Measurements from ENCODE around the gene CHMP6.

The CHMP6 gene

DNA sequence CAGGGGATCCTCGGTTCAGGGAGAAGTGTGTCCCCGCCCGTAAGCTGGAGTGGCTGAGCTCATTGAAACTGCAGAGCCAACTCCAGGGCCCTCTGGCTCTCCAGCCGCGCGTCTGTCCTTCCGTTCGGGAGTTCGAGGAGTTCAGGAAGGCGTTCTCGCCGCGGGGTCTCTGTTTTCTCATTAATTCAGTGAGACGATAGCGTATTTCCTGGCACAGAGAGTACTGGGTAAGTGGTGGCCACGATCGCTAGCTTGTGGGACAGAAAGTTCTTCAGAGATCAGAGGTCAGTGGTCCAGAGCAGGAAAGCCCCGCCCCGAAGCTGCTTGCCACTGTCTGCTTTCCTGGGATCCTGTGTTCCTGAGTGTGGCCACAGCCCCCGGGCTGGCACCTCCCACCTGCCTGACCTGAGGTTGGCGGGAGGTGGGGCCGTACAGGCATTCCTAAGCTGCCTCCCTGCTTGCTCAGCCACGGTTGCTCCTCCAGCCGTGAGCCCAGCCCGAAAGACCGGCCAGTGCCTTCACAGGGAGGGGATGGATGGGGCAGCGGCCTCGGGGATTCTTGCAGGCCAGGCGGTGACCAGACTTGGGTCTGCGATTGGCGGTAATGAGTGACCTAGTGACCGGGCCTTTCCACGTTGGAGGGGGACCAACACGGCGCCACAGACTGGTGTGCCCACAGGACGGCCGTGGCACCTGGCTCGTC lies 52.2 kb downstream of the CHMP6 start:
- DNase-seq (ENCODE audit: low read depth): no peak

DNA sequence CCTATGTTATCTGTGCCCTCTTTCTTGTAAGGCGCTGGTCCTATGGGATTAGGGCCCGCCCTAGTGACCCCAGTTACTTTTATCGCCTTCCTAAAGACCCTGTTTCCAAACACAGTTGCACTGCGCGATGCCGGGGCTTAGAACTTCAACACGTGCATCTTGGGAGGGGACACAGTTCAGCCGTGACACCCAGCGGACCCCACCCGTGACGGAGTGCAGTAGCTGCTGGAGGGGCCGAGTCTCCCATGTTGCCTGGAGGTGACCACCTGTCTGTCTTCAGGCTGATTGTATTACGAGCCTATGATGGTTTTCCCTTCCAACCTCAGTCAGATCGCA lies 52.8 kb downstream of the CHMP6 start:
- no peak for DNase-seq (ENCODE audit: low read depth)

DNA sequence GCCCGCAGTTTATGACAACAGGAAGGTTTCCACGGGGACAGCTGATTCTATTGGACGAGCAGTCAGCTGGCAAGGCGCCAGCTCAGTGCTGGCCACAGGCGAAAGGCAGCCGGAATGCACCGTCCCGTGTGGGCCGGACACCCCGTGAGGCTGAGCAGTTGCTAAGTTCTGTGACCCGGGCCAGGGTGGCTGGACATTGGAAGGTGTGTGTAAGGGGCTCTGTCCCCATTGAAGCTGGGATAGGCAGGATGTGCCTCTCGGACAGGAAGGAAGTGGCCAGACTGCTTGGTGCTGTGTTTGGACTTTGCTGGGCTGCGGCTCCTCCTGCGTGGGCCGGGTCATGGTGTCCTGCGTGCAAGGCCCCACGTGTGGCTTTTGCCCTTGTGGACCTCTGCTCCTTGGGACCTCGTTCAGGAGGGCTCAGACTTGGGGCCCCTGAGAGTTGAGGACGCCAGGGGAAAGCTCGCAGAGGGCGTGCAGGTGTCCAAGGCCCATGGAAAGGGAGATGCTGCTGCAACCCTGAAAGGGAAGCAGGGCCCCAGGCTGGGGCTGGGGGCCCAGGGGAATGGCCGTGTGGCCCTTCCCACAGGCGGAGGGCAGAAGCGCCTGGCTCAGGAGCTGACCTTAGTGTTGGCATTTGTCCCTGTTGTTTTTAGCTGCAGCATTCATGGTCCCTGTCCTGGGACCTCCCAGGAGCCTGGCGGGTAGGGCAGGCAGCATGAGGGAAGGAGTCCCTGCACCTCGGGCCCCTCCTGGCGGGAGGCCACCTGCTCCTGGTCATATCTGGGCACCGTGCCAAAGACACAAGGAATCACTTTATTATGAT lies 53.3 kb downstream of the CHMP6 start:
- DNase-seq (ENCODE audit: low read depth): no peak

DNA sequence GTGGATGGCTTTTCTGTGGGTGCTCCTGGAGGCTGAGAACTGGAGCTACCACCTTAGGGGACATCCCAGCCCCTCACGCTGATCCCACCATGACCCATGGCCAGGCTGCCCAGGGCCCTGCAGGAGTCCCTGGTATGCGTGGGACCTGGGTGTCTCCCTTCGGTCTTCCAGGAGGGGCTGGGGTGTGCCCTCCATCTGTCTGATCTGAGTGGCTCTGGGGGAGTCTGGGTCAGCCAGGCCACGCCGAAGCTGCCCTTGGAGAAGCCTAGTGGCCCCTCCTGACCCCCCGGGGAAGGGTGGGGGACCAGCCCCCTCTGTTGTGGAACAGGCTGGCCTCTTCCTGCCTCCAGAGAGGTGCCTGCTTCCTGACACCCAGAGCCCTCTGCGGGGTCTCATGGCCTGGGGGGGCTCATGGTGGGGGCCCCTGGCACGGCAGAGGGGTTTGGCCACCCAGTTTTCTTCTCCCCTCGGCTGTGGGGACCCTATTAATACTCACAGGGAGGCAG lies 54.0 kb downstream of the CHMP6 start:
- no peak for DNase-seq (ENCODE audit: low read depth)

DNA sequence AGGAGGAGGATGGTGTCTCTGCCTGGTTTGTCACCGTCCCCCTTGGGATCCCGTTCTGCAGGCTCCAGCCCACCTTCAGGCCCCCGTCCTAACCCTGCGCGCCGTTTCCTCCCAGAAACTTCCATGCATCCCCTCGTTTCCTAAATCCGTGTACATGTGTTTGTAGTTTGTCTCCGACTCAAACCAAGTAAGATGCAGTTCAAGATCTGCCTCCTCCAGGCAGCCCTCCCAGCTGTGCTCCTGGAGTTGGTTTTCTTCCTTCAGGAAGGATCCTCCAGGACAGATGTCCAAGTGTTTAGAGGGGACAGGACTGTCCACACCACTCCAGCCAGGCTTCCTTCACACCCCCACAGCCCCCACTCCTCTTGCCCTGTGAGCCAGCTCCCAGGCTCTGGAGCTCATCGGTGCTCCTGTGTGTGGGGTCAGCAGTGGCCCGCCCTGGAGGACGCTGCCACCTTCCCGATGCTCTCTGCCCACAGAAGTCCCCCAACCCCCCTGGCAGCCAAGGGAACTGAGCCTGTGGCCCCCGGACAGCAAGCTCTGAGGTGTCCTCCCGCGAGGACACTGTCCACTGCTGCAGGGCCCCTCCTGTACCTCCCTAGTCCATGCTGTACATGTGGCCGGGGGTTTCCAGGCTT lies 54.6 kb downstream of the CHMP6 start:
- DNase-seq (ENCODE audit: low read depth): no peak

DNA sequence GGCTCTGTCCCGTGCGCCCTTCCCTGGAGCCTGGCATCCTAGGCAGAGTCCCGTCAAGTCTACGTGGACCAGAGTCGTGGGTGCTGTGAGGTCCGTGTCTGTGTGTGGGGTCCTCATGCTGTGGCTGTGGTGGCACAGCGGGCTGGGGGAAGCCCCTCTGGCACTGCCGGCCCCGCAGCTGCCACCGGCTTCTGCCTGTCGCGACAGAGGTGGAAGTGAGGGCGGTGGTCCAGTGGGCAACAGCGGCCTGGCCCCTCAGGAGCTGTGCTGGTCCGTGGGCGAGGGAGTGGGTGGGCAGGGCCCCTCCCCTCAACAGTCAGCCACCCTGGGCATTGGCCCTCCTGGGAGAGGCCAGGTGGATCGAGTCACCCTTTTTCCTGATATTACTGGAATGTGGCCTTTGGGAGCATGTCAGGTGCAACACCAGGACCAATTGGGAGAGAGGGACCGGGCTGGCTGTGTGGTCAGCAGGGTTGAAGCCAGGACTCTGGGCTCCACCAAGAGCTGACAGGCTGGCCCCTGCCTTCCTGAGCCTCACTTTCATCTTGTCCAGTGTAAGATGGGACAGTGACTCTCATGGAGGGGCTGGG lies 55.2 kb downstream of the CHMP6 start:
- no peak for DNase-seq (ENCODE audit: low read depth)

DNA sequence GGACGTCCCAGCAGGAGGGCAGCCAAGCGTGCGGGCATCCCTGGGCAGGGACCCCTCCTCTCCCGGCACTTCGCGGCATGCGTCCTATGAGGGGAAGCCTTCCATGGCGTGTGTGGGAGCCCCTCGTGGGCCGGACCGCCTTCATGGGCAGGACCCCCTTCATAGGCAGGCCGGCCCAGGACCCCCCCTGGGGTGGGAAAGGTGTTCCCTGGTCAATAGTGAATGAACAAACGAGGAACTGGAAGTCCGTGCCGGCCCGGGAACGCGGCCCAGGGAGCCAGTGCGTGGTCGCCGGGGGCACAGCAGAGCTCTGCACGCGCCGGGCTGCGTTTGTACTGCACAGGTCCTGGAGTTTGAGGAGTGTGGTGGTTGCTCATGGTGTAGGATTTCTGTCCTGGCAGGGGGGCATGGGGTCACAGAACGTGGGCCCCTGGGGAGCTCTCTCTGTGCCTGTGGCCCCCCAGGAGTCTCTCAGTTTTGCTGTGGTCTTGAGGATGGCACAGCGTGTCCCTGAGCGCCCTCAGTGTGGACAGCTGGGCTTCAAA lies 57.3 kb downstream of the CHMP6 start:
- DNase-seq (ENCODE audit: low read depth): no peak

DNA sequence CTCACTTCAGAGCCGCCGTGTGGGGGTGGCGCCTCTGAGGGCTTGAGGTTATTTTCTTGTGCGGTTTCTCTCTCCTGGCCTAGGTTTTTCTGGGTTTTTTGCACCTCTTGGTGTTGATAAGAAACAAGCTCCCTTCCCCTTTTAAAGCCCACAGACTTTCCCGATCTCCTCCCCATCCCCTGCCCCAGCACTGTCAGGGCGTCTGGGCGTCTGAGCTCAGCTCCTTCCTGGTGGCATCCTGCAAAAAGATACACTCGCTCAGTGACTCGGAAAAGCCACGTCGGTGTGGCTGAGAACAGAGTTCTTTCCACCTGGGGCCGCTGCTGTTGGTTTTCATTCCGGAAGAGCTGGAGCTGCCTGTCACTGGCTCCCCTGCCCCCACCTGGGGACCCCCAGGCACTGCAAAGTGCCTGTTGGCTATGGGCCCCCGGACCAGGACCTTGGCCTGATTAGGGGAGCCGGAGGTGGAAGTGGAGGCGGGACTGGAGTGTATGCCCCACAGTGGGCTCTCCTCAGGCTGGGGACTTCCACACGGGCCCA lies 57.8 kb downstream of the CHMP6 start:
- DNase-seq (ENCODE audit: low read depth): no peak
